IPS-NIHi7 (cell line): Measurements from ENCODE around the gene UNC13D.
"Not testable (repeated sequence)": the region's sequence is repeated elsewhere in the genome, so short reads cannot be mapped to it uniquely, and the experiment has no call there.

Source experiments
- DNase-seq: peaks from one replicate; pipeline ENCODE4 v3.0.0; 2012; ENCODE audit warnings: mixed read lengths; ENCODE audit errors: extremely low spot score

UNC13D gene

GRCh38 chr17:75843577-75844529, at the start of gene UNC13D:
Gene UNC13D (minus strand): TSS chr17:75844404. CDS start chr17:75844337, 67 bp downstream.
- no peak for DNase-seq

- no peak for DNase-seq
These were observed 49.3 kb upstream of the UNC13D start for GRCh38 chr17:75893305-75894048.

- DNase-seq: no peak
These were observed 48.5 kb upstream of the UNC13D start for GRCh38 chr17:75892556-75893224.

GRCh38 chr17:75891605-75892555, 47.7 kb upstream of the UNC13D start:
- DNase-seq: no peak

GRCh38 chr17:75891022-75891604, 46.9 kb upstream of the UNC13D start:
- no peak for DNase-seq

GRCh38 chr17:75889454-75889853, 45.2 kb upstream of the UNC13D start:
- DNase-seq: no peak

GRCh38 chr17:75888484-75888883, 44.3 kb upstream of the UNC13D start:
- no peak for DNase-seq

- DNase-seq: not testable (repeated sequence)
These were observed 41.7 kb upstream of the UNC13D start for GRCh38 chr17:75885860-75886259.

- DNase-seq: no peak
These were observed 41.2 kb upstream of the UNC13D start for GRCh38 chr17:75885431-75885830.

- DNase-seq: no peak
These were observed 37.7 kb upstream of the UNC13D start for GRCh38 chr17:75881678-75882454.

GRCh38 chr17:75880266-75880665, 36.1 kb upstream of the UNC13D start:
- DNase-seq: no peak

GRCh38 chr17:75878174-75878998, 34.2 kb upstream of the UNC13D start, which contains the start of gene TRIM47:
Gene TRIM47 (minus strand): TSS chr17:75878581. CDS start chr17:75878548, 33 bp downstream.
- DNase-seq: no peak

- DNase-seq: peak; percentile 77
These were observed 33.6 kb upstream of the UNC13D start for GRCh38 chr17:75877752-75878173.

GRCh38 chr17:75876938-75877751, 32.9 kb upstream of the UNC13D start:
- no peak for DNase-seq

GRCh38 chr17:75876190-75876937, 32.2 kb upstream of the UNC13D start:
- peak; percentile 61 for DNase-seq

- DNase-seq: no peak
These were observed 31.7 kb upstream of the UNC13D start for GRCh38 chr17:75875940-75876189.

- DNase-seq: no peak
These were observed 31.2 kb upstream of the UNC13D start for GRCh38 chr17:75875182-75875939.
